Neural progenitor cell (in vitro differentiated cells): ENCODE data around the gene PRSS50. TPM values are rescaled to one million over a fixed set of nuclear protein-coding genes. Genes with fewer than 3 reads are reported as not detected.

ENCODE experiments used
- DNase-seq: peaks from one replicate; pipeline ENCODE4 v3.0.0-alpha.2; 2016; ENCODE audit warnings: low spot score
- H2AFZ ChIP-seq: fragments of 200-600 bp; sonication (generic); replicated peaks from 2 replicates; pipeline ENCODE4 v1.6.1; 2016; ENCODE audit warnings: antibody characterized with exemption
- H3F3A ChIP-seq: fragments of 200-600 bp; sonication (generic); 2 replicates; pipeline ENCODE4 v1.6.1; 2016; ENCODE audit warnings: antibody characterized with exemption, low read depth
- H3K27ac ChIP-seq: fragments of 200-600 bp; sonication (generic); 2 replicates; pipeline ENCODE4 v1.5.1; 2016; ENCODE audit warnings: mild to moderate bottlenecking
- H3K27me3 ChIP-seq: fragments of 200-600 bp; sonication (generic); 2 replicates; pipeline ENCODE4 v1.6.1; 2016; ENCODE audit warnings: mild to moderate bottlenecking, moderate library complexity
- H3K36me3 ChIP-seq: fragments of 200-600 bp; sonication (generic); 2 replicates; pipeline ENCODE4 v1.5.1; 2016
- H3K4me1 ChIP-seq: fragments of 200-600 bp; sonication (generic); 2 replicates; pipeline ENCODE4 v1.6.1; 2016; ENCODE audit warnings: mixed run types
- H3K4me2 ChIP-seq: fragments of 200-600 bp; sonication (generic); 2 replicates; pipeline ENCODE4 v1.6.1; 2016
- H3K4me3 ChIP-seq: fragments of 200-600 bp; sonication (generic); 2 replicates; pipeline ENCODE4 v1.5.1; 2016
- H3K79me2 ChIP-seq: fragments of 200-600 bp; sonication (generic); 2 replicates; pipeline ENCODE4 v1.6.1; 2016; ENCODE audit warnings: low read depth
- H3K9ac ChIP-seq: fragments of 200-600 bp; sonication (generic); 2 replicates; pipeline ENCODE4 v1.6.1; 2016
- H3K9me3 ChIP-seq: fragments of 200-600 bp; sonication (generic); 2 replicates; pipeline ENCODE4 v1.5.1; 2016; ENCODE audit warnings: low read depth
- H4K20me1 ChIP-seq: fragments of 200-600 bp; sonication (generic); 2 replicates; pipeline ENCODE4 v1.6.1; 2016; ENCODE audit warnings: low read depth
- H3K27ac Mint-ChIP-seq: 3 replicates; pipeline ENCODE4 v1.8.0; 2021; ENCODE audit warnings: mixed read lengths
- H3K27me3 Mint-ChIP-seq: 2 replicates; pipeline ENCODE4 v1.8.0; 2022; ENCODE audit warnings: low read depth, mild to moderate bottlenecking, inconsistent platforms, moderate library complexity, mixed read lengths; ENCODE audit not compliant: insufficient read depth
- H3K36me3 Mint-ChIP-seq: 3 replicates; pipeline ENCODE4 v1.8.0; 2021; ENCODE audit warnings: mixed read lengths
- H3K4me1 Mint-ChIP-seq: 3 replicates; pipeline ENCODE4 v1.8.0; 2021; ENCODE audit warnings: mixed read lengths
- H3K4me3 Mint-ChIP-seq: 3 replicates; pipeline ENCODE4 v1.8.0; 2021; ENCODE audit warnings: mild to moderate bottlenecking, moderate library complexity, mixed read lengths
- H3K9me3 Mint-ChIP-seq: 3 replicates; pipeline ENCODE4 v1.8.0; 2020; ENCODE audit warnings: mixed read lengths
- EZH2 ChIP-seq: fragments of 200-600 bp; sonication (generic); IDR thresholded peaks from 2 replicates; pipeline ENCODE4 v1.6.1; 2017; ENCODE audit warnings: antibody characterized with exemption, mild to moderate bottlenecking, moderate library complexity
- EZH2phosphoT487 ChIP-seq: fragments of 200-600 bp; sonication (generic); IDR thresholded peaks from 2 replicates; pipeline ENCODE4 v1.6.1; 2017; ENCODE audit warnings: antibody characterized with exemption
- total RNA-seq: library from RNA; depleted of rRNA; stranded (reverse); fragments of >200 nt; gene quantifications from 2 replicates; pipeline ENCODE4 v1.2.3, GENCODE V29; 2015; ENCODE audit warnings: low replicate concordance
- TF ChIP-seq, protein P1 (sequence below): fragments of 200-600 bp; sonication (generic); IDR thresholded peaks from 2 replicates; pipeline ENCODE4 v1.5.1; 2017; ENCODE audit warnings: antibody characterized with exemption, mild to moderate bottlenecking

PRSS50 gene
- total RNA-seq, 1 donor from 2014 or later: 0.28 TPM

- H2AFZ ChIP-seq: no peak overlapping the region
- H3K27ac Mint-ChIP-seq: no peak overlapping the region
- H3K9ac ChIP-seq: no peak overlapping the region
- no peak overlapping the region for H3K27ac ChIP-seq
- H3K36me3 ChIP-seq: no peaks in the 10 kb centered on the region
- H3K9me3 ChIP-seq: no peaks in the 10 kb centered on the region
- H3K4me2 ChIP-seq: no peak overlapping the region
- peaks cover 24% of the 10 kb centered on the region for H3K4me1 ChIP-seq
- TF ChIP-seq EZH2phosphoT487: no peak
- TF ChIP-seq, protein P1, sequence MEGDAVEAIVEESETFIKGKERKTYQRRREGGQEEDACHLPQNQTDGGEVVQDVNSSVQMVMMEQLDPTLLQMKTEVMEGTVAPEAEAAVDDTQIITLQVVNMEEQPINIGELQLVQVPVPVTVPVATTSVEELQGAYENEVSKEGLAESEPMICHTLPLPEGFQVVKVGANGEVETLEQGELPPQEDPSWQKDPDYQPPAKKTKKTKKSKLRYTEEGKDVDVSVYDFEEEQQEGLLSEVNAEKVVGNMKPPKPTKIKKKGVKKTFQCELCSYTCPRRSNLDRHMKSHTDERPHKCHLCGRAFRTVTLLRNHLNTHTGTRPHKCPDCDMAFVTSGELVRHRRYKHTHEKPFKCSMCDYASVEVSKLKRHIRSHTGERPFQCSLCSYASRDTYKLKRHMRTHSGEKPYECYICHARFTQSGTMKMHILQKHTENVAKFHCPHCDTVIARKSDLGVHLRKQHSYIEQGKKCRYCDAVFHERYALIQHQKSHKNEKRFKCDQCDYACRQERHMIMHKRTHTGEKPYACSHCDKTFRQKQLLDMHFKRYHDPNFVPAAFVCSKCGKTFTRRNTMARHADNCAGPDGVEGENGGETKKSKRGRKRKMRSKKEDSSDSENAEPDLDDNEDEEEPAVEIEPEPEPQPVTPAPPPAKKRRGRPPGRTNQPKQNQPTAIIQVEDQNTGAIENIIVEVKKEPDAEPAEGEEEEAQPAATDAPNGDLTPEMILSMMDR: no peak
- no peak for TF ChIP-seq EZH2
- no peaks in the 10 kb centered on the region for H3F3A ChIP-seq
- no peaks in the 10 kb centered on the region for H4K20me1 ChIP-seq
- H3K4me1 Mint-ChIP-seq: peaks cover 23% of the 10 kb centered on the region
- H3K27me3 Mint-ChIP-seq: peaks cover 18% of the 10 kb centered on the region
- H3K36me3 Mint-ChIP-seq: no peaks in the 10 kb centered on the region
- DNase-seq: no peak
- H3K4me3 ChIP-seq: no peak overlapping the region
- no peaks in the 10 kb centered on the region for H3K27me3 ChIP-seq
- H3K79me2 ChIP-seq: no peaks in the 10 kb centered on the region
- H3K9me3 Mint-ChIP-seq: no peaks in the 10 kb centered on the region
- no peak overlapping the region for H3K4me3 Mint-ChIP-seq
Observed at GRCh38 chr3:46666453-46666845, 51.2 kb downstream of the PRSS50 start.

GRCh38 chr3:46665763-46666452 is 51.8 kb downstream of the PRSS50 start:
- Histone ChIP-seq H2AFZ (no peak overlapping the region), H3K9me3 (no peaks in the 10 kb centered on the region), H3K27me3 (no peaks in the 10 kb centered on the region), H3K27ac (no peak overlapping the region), H3K4me2 (no peak overlapping the region), H3K36me3 (no peaks in the 10 kb centered on the region), H3F3A (no peaks in the 10 kb centered on the region), H3K4me1 (peaks cover 29% of the 10 kb centered on the region), H3K4me3 (no peak overlapping the region), H3K79me2 (no peaks in the 10 kb centered on the region), H4K20me1 (no peaks in the 10 kb centered on the region), H3K9ac (no peak overlapping the region)
- TF ChIP-seq EZH2 (no peak), EZH2phosphoT487 (no peak)
- TF ChIP-seq, protein P1: no peak
- H3K4me3 Mint-ChIP-seq: no peak overlapping the region
- no peaks in the 10 kb centered on the region for H3K36me3 Mint-ChIP-seq
- no peak overlapping the region for H3K27ac Mint-ChIP-seq
- peaks cover 18% of the 10 kb centered on the region for H3K27me3 Mint-ChIP-seq
- H3K4me1 Mint-ChIP-seq: peaks cover 29% of the 10 kb centered on the region
- DNase-seq: no peak
- H3K9me3 Mint-ChIP-seq: no peaks in the 10 kb centered on the region

GRCh38 chr3:46664971-46665762 is 52.5 kb downstream of the PRSS50 start:
- Histone ChIP-seq H3K4me1 (peaks cover 32% of the 10 kb centered on the region), H3K4me3 (no peak overlapping the region), H3K27me3 (no peaks in the 10 kb centered on the region), H3K36me3 (no peaks in the 10 kb centered on the region), H3F3A (no peaks in the 10 kb centered on the region), H3K79me2 (no peaks in the 10 kb centered on the region), H3K4me2 (no peak overlapping the region), H3K9me3 (no peaks in the 10 kb centered on the region), H2AFZ (no peak overlapping the region), H4K20me1 (no peaks in the 10 kb centered on the region), H3K9ac (no peak overlapping the region), H3K27ac (no peak overlapping the region)
- Mint-ChIP-seq H3K36me3 (no peaks in the 10 kb centered on the region), H3K27ac (no peak overlapping the region), H3K27me3 (peaks cover 18% of the 10 kb centered on the region), H3K4me1 (peaks cover 36% of the 10 kb centered on the region), H3K9me3 (no peaks in the 10 kb centered on the region), H3K4me3 (no peak overlapping the region)
- TF ChIP-seq EZH2phosphoT487 (no peak), EZH2 (no peak)
- TF ChIP-seq, protein P1: no peak
- no peak for DNase-seq
